Measurements from ENCODE around the gene PGM5. TPM values are rescaled to one million over a fixed set of nuclear protein-coding genes. Genes with fewer than 3 reads are reported as not detected.

Gene PGM5
- total RNA-seq, 1 experiment from 2014 or later, result 4.2 TPM

DNA sequence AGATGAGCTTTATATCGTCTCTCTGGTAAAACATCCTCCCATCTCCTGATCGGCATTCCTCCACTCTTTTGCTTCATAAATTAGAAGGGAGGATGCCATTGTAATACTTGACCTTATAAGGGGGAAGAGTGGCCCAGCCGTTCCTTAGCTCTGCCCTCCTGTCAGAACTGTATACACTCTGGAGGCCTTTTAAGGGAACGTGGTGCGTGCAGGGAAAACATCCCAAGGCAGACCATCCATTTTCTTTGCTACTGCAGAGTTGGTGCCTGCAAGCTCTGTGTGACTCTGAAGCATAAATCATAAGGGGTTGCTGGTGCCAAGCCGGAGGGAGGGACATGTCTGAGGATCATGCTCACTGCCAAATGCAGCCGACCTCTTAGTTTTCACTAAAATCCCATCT, 90.4 kb downstream of the PGM5 start:
- no peak for DNase-seq
- H3K4me3 Mint-ChIP-seq (ENCODE audit: unreplicated experiment), result no peak overlapping the region
- BruUV-seq (replicated peaks), result no TSS peak
- H3K27ac Mint-ChIP-seq (ENCODE audit: unreplicated experiment), result no peak overlapping the region
- Histone ChIP-seq H3K4me1 (no peaks in the 10 kb centered on the region), H3K36me3 (ENCODE audit: control insufficient read depth, insufficient read depth, low read length) (no peaks in the 10 kb centered on the region), H3K4me3 (ENCODE audit: low read depth, low read length) (no peak overlapping the region), H3K27me3 (replicated peaks; ENCODE audit: control insufficient read depth, insufficient read depth, low read length) (no peaks in the 10 kb centered on the region), H3K9me3 (no peaks in the 10 kb centered on the region)
- no peaks in the 10 kb centered on the region for H3K4me1 Mint-ChIP-seq (ENCODE audit: low read depth, unreplicated experiment)
- CTCF ChIA-PET, result no interaction called here
- intact Hi-C loops (cut with micrococcal nuclease; ENCODE audit: unreplicated experiment), result no loop called here
- H3K9me3 Mint-ChIP-seq (ENCODE audit: unreplicated experiment), result no peaks in the 10 kb centered on the region
- TF ChIP-seq, protein P1, sequence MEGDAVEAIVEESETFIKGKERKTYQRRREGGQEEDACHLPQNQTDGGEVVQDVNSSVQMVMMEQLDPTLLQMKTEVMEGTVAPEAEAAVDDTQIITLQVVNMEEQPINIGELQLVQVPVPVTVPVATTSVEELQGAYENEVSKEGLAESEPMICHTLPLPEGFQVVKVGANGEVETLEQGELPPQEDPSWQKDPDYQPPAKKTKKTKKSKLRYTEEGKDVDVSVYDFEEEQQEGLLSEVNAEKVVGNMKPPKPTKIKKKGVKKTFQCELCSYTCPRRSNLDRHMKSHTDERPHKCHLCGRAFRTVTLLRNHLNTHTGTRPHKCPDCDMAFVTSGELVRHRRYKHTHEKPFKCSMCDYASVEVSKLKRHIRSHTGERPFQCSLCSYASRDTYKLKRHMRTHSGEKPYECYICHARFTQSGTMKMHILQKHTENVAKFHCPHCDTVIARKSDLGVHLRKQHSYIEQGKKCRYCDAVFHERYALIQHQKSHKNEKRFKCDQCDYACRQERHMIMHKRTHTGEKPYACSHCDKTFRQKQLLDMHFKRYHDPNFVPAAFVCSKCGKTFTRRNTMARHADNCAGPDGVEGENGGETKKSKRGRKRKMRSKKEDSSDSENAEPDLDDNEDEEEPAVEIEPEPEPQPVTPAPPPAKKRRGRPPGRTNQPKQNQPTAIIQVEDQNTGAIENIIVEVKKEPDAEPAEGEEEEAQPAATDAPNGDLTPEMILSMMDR (IDR thresholded peaks at IDR 0.05; ENCODE audit: insufficient read depth in 1 of 2, low read depth in 1 of 2, low read length in 1 of 2, severe bottlenecking in 1 of 2, unreplicated experiment in 1 of 2), result no peak
- no peaks in the 10 kb centered on the region for H3K36me3 Mint-ChIP-seq (ENCODE audit: insufficient read depth, unreplicated experiment)
- no peaks in the 10 kb centered on the region for H3K27me3 Mint-ChIP-seq (ENCODE audit: insufficient read depth, unreplicated experiment)
- POLR2A ChIA-PET, result no interaction called here

DNA sequence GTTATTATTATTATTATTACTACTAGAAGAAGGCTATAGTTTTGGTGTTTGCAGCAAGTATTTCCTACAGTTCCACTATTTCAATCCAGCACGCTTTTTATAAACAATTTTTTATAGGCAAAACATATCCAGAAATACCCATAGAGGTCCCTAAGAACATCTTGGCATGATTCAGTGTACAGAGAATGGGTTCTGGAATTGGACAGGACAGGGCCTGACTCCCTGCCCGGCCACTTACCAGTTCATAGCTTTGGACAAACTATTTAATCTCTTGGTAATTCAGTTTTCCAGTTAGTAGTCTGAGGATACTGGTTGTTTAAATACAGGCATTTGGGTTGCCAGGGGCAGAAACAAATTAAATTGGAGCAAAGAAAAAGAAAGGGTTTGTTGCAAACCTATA, 91.2 kb downstream of the PGM5 start:
- no peaks in the 10 kb centered on the region for H3K27me3 ChIP-seq (replicated peaks; ENCODE audit: control insufficient read depth, insufficient read depth, low read length)
- no peak for DNase-seq
- H3K4me1 ChIP-seq, result no peaks in the 10 kb centered on the region
- no peak overlapping the region for H3K4me3 Mint-ChIP-seq (ENCODE audit: unreplicated experiment)
- POLR2A ChIA-PET, result no interaction called here
- H3K4me3 ChIP-seq (ENCODE audit: low read depth, low read length), result no peak overlapping the region
- intact Hi-C loops (cut with micrococcal nuclease; ENCODE audit: unreplicated experiment), result no loop called here
- no TSS peak for BruUV-seq (replicated peaks)
- H3K27me3 Mint-ChIP-seq (ENCODE audit: insufficient read depth, unreplicated experiment), result no peaks in the 10 kb centered on the region
- H3K36me3 Mint-ChIP-seq (ENCODE audit: insufficient read depth, unreplicated experiment), result no peaks in the 10 kb centered on the region
- no peaks in the 10 kb centered on the region for H3K4me1 Mint-ChIP-seq (ENCODE audit: low read depth, unreplicated experiment)
- H3K9me3 ChIP-seq, result no peaks in the 10 kb centered on the region
- H3K27ac Mint-ChIP-seq (ENCODE audit: unreplicated experiment), result no peak overlapping the region
- TF ChIP-seq, protein P1 (IDR thresholded peaks at IDR 0.05; ENCODE audit: insufficient read depth in 1 of 2, low read depth in 1 of 2, low read length in 1 of 2, severe bottlenecking in 1 of 2, unreplicated experiment in 1 of 2), result no peak
- H3K9me3 Mint-ChIP-seq (ENCODE audit: unreplicated experiment), result no peaks in the 10 kb centered on the region
- CTCF ChIA-PET, result no interaction called here
- no peaks in the 10 kb centered on the region for H3K36me3 ChIP-seq (ENCODE audit: control insufficient read depth, insufficient read depth, low read length)

DNA sequence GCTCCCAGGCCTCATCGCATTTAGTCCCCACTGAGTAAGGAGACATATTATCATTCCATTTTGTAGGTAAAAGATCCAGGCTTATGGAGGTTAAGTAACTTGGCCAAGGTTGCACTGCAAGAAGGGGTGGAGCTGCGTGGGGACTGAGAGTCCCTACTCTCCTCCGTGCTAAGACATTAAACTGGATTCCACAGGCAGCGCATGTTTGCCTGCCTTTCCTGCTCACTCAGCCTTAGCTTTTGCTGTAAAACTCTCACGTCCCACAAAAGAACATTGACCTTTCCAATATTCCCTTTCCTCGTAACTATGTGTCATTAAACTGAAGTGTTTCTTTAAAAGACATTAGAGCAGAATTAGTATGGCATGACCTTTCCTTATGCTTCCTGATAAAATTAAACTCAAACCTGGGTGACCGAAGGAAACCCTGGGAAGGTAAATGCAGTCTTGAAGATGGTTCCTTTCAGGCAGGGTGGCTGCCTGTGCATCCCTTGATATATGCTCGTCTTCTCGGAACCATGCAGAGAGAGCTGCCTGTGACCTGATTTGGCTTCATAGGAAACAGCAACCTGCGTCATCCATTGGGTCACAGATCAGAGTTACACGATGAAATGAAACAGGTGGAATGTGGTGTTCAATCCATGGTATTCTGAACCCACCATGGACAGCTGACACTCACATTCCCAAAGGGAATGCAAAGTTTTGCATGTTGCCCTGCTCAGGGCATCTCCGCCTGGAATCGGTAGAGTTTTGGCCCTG, 98.3 kb downstream of the PGM5 start:
- H3K4me1 Mint-ChIP-seq (ENCODE audit: low read depth, unreplicated experiment), result no peaks in the 10 kb centered on the region

More for the DNA sequence above, 98.3 kb downstream of the PGM5 start:
- Mint-ChIP-seq H3K36me3 (ENCODE audit: insufficient read depth, unreplicated experiment) (no peaks in the 10 kb centered on the region), H3K27ac (ENCODE audit: unreplicated experiment) (no peak overlapping the region), H3K27me3 (ENCODE audit: insufficient read depth, unreplicated experiment) (no peaks in the 10 kb centered on the region), H3K4me3 (ENCODE audit: unreplicated experiment) (no peak overlapping the region), H3K9me3 (ENCODE audit: unreplicated experiment) (no peaks in the 10 kb centered on the region)
- TF ChIP-seq, protein P1 (IDR thresholded peaks at IDR 0.05; ENCODE audit: insufficient read depth in 1 of 2, low read depth in 1 of 2, low read length in 1 of 2, severe bottlenecking in 1 of 2, unreplicated experiment in 1 of 2), result no peak
- Histone ChIP-seq H3K36me3 (ENCODE audit: control insufficient read depth, insufficient read depth, low read length) (no peaks in the 10 kb centered on the region), H3K4me1 (no peaks in the 10 kb centered on the region), H3K27me3 (replicated peaks; ENCODE audit: control insufficient read depth, insufficient read depth, low read length) (no peaks in the 10 kb centered on the region), H3K4me3 (ENCODE audit: low read depth, low read length) (no peak overlapping the region), H3K9me3 (no peaks in the 10 kb centered on the region)
- DNase-seq, result no peak
- BruUV-seq (replicated peaks), result no TSS peak
- intact Hi-C loops (cut with micrococcal nuclease; ENCODE audit: unreplicated experiment), result no loop called here
- ChIA-PET POLR2A (no interaction called here), CTCF (no interaction called here)
